ENCODE data around the gene CASS4.

GRCh38 chr20:56386219-56386618 is 25.8 kb upstream of the CASS4 start:
- TF ChIP-seq, protein P1, sequence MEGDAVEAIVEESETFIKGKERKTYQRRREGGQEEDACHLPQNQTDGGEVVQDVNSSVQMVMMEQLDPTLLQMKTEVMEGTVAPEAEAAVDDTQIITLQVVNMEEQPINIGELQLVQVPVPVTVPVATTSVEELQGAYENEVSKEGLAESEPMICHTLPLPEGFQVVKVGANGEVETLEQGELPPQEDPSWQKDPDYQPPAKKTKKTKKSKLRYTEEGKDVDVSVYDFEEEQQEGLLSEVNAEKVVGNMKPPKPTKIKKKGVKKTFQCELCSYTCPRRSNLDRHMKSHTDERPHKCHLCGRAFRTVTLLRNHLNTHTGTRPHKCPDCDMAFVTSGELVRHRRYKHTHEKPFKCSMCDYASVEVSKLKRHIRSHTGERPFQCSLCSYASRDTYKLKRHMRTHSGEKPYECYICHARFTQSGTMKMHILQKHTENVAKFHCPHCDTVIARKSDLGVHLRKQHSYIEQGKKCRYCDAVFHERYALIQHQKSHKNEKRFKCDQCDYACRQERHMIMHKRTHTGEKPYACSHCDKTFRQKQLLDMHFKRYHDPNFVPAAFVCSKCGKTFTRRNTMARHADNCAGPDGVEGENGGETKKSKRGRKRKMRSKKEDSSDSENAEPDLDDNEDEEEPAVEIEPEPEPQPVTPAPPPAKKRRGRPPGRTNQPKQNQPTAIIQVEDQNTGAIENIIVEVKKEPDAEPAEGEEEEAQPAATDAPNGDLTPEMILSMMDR (IDR thresholded peaks at IDR 0.05 in 2 of 3, conservative IDR thresholded peaks at IDR 0.05 in 1 of 3; ENCODE audit: borderline replicate concordance in 1 of 3, insufficient read depth in 1 of 3, low read depth in 2 of 3, low read length in 2 of 3) = no peak
- TF ChIP-seq POLR2A (IDR thresholded peaks at IDR 0.05; ENCODE audit: borderline replicate concordance, extremely low read depth, insufficient read depth, insufficient read length) = no peak

Measured in HCT116 (cell line).